GM12878 (cell line): ENCODE results near the gene INSIG1.

Source experiments
- BRCA1 ChIP-seq: IDR thresholded peaks from 2 replicates; pipeline ENCODE4 v1.6.1; 2011; ENCODE audit warnings: low read depth, low read length, improper control_type of control experiment
- CTCF ChIP-seq, 3 experiments: IDR thresholded peaks in 2 of 3; conservative IDR thresholded peaks in 1 of 3; 2 replicates each; pipeline ENCODE4 v1.5.1; 2011; ENCODE audit warnings: low read depth in 3 of 3, low read length in 3 of 3, mild to moderate bottlenecking in 3 of 3, control low read depth in 2 of 3, moderate library complexity in 2 of 3, inconsistent platforms in 1 of 3, mixed read lengths in 1 of 3; ENCODE audit not compliant: control insufficient read depth in 2 of 3, insufficient read depth in 1 of 3; ENCODE audit errors: extremely low read depth in 1 of 3
- EGR1 ChIP-seq, 2 experiments: IDR thresholded peaks; 1 replicate in 1 of 2; 2 replicates in 1 of 2; pipeline ENCODE4 v1.6.1; 2011 to 2012; ENCODE audit warnings: low read depth in 2 of 2, low read length in 2 of 2, borderline replicate concordance in 1 of 2, mild to moderate bottlenecking in 1 of 2, moderate library complexity in 1 of 2
- EP300 ChIP-seq, 2 experiments: fragments of 150-350 bp in 1 of 2; IDR thresholded peaks; 2 replicates each; pipeline ENCODE4 v1.6.1; 2011 to 2012; ENCODE audit warnings: low read depth in 2 of 2, low read length in 2 of 2, borderline replicate concordance in 1 of 2, improper control_type of control experiment in 1 of 2, inconsistent platforms in 1 of 2; ENCODE audit not compliant: control insufficient read depth in 1 of 2
- FOXK2 ChIP-seq: fragments of 450-650 bp; IDR thresholded peaks from 2 replicates; pipeline ENCODE4 v1.6.1; 2017; ENCODE audit warnings: mild to moderate bottlenecking, moderate library complexity
- FOXM1 ChIP-seq: IDR thresholded peaks from 2 replicates; pipeline ENCODE4 v1.6.1; 2012; ENCODE audit warnings: low read depth, mild to moderate bottlenecking, inconsistent platforms, low read length, moderate library complexity
- HDAC6 ChIP-seq: fragments of 200-600 bp; sonication (generic); IDR thresholded peaks from one replicate; pipeline ENCODE4 v1.8.0; 2017; ENCODE audit warnings: antibody characterized with exemption; ENCODE audit not compliant: unreplicated experiment
- ZNF622 ChIP-seq: fragments of 450-650 bp; IDR thresholded peaks from 2 replicates; pipeline ENCODE4 v1.6.1; 2017; ENCODE audit warnings: mild to moderate bottlenecking, inconsistent platforms
- TF ChIP-seq, protein P1 (sequence below): IDR thresholded peaks from 2 replicates; pipeline ENCODE4 v1.6.1; 2011; ENCODE audit warnings: borderline replicate concordance, low read depth, mild to moderate bottlenecking, moderate library complexity, mixed read lengths, low read length; ENCODE audit not compliant: insufficient read depth; ENCODE audit errors: extremely low read length
- TF ChIP-seq, protein P2 (sequence below): IDR thresholded peaks from 2 replicates; pipeline ENCODE4 v1.6.1; 2011; ENCODE audit warnings: low read depth, low read length, improper control_type of control experiment, borderline replicate concordance

DNA sequence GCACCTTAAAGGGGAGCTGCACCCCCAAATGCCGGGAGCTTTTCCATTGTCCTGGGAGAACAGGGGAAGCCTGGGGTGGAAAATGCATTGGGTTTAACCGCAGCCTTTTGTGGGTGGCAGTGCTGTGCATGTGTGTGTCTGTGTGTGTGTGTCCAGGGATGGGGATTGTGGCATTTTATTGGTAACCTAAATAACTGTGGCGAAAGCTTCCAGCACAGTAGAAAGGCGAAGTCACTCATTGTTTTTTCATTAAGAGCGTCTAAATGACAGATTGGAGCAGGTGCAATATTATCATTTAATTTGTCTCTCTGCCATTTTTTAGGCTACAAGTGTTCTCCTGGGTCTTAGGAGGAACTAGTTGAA is 55.1 kb downstream of the INSIG1 start:
- TF ChIP-seq, protein P1, sequence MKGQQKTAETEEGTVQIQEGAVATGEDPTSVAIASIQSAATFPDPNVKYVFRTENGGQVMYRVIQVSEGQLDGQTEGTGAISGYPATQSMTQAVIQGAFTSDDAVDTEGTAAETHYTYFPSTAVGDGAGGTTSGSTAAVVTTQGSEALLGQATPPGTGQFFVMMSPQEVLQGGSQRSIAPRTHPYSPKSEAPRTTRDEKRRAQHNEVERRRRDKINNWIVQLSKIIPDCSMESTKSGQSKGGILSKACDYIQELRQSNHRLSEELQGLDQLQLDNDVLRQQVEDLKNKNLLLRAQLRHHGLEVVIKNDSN = no peak
- TF ChIP-seq, protein P2, sequence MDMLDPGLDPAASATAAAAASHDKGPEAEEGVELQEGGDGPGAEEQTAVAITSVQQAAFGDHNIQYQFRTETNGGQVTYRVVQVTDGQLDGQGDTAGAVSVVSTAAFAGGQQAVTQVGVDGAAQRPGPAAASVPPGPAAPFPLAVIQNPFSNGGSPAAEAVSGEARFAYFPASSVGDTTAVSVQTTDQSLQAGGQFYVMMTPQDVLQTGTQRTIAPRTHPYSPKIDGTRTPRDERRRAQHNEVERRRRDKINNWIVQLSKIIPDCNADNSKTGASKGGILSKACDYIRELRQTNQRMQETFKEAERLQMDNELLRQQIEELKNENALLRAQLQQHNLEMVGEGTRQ = no peak
- no peak for TF ChIP-seq FOXK2
- no peak for TF ChIP-seq BRCA1
- no peak for TF ChIP-seq FOXM1
- TF ChIP-seq EGR1 (IDR thresholded peaks at IDR 0.05; ENCODE audit: borderline replicate concordance in 1 of 2, low read depth in 2 of 2, low read length in 2 of 2) = no peak
- TF ChIP-seq CTCF (IDR thresholded peaks at IDR 0.05 in 2 of 3, conservative IDR thresholded peaks at IDR 0.05 in 1 of 3; ENCODE audit: control insufficient read depth in 2 of 3, extremely low read depth in 1 of 3, insufficient read depth in 1 of 3, low read depth in 3 of 3, low read length in 3 of 3) = no peak
- no peak for TF ChIP-seq EP300 (IDR thresholded peaks at IDR 0.05; ENCODE audit: borderline replicate concordance in 1 of 2, control insufficient read depth in 1 of 2, low read depth in 2 of 2, low read length in 2 of 2)
- TF ChIP-seq ZNF622 = no peak
- TF ChIP-seq HDAC6 = no peak
